Karpas-422 (cell line): ENCODE measurements around the gene DNAJC8. TPM values are rescaled to one million over a fixed set of nuclear protein-coding genes. Genes with fewer than 3 reads are reported as not detected.

Source experiments
- DNase-seq: peaks from one replicate; pipeline ENCODE4 v3.0.0-alpha.2; 2015
- H2AFZ ChIP-seq: fragments of 200-600 bp; sonication (generic); 2 replicates; pipeline ENCODE4 v1.6.1; 2014; ENCODE audit warnings: antibody characterized with exemption, low read length, mixed read lengths
- H3K27ac ChIP-seq: fragments of 200-600 bp; sonication (generic); 2 replicates; pipeline ENCODE4 v1.5.1; 2014; ENCODE audit warnings: mild to moderate bottlenecking, low read length, moderate library complexity
- H3K27me3 ChIP-seq: fragments of 200-600 bp; sonication (generic); 2 replicates; pipeline ENCODE4 v1.6.1; 2014; ENCODE audit warnings: low read length, mixed read lengths
- H3K36me3 ChIP-seq: fragments of 200-600 bp; sonication (generic); 2 replicates; pipeline ENCODE4 v1.6.1; 2014; ENCODE audit warnings: low read length, mixed read lengths; ENCODE audit not compliant: insufficient read depth
- H3K4me1 ChIP-seq: fragments of 200-600 bp; sonication (generic); 2 replicates; pipeline ENCODE4 v1.6.1; 2014; ENCODE audit warnings: mild to moderate bottlenecking, low read length, mixed read lengths
- H3K4me2 ChIP-seq: fragments of 200-600 bp; sonication (generic); 2 replicates; pipeline ENCODE4 v1.6.1; 2014; ENCODE audit warnings: low read length, low read depth, mild to moderate bottlenecking; ENCODE audit not compliant: poor library complexity, severe bottlenecking
- H3K4me3 ChIP-seq: fragments of 200-600 bp; sonication (generic); 2 replicates; pipeline ENCODE4 v1.5.1; 2014; ENCODE audit warnings: mild to moderate bottlenecking, antibody characterized with exemption, low read length, mixed read lengths
- H3K79me2 ChIP-seq: fragments of 200-600 bp; sonication (generic); 2 replicates; pipeline ENCODE4 v1.6.1; 2014; ENCODE audit warnings: mild to moderate bottlenecking, low read length, mixed read lengths
- H3K9ac ChIP-seq: fragments of 200-600 bp; sonication (generic); 2 replicates; pipeline ENCODE4 v1.6.0; 2014; ENCODE audit warnings: low read length
- H3K9me2 ChIP-seq: fragments of 200-600 bp; sonication (generic), shearing (Covaris generic); replicated peaks from 2 replicates; pipeline ENCODE4 v1.6.0; 2014; ENCODE audit warnings: mild to moderate bottlenecking, low read length, moderate library complexity; ENCODE audit not compliant: insufficient read depth
- H3K9me3 ChIP-seq: fragments of 300-700, 200-600 bp; sonication (generic); 2 replicates; pipeline ENCODE4 v1.6.1; 2014; ENCODE audit warnings: low read length, mixed read lengths
- H4K20me1 ChIP-seq: fragments of 200-600 bp; sonication (generic); 2 replicates; pipeline ENCODE4 v1.6.1; 2014; ENCODE audit warnings: mild to moderate bottlenecking, antibody characterized with exemption, low read length, low read depth; ENCODE audit not compliant: insufficient read depth
- total RNA-seq: library from RNA; depleted of rRNA; stranded (reverse); fragments of >200 nt; shearing (Covaris generic); gene quantifications from 2 replicates; pipeline ENCODE4 v1.2.3, GENCODE V29; 2014; ENCODE audit warnings: low replicate concordance

Gene DNAJC8
- total RNA-seq, 1 experiment from 2014 or later = 71.8 TPM

DNA sequence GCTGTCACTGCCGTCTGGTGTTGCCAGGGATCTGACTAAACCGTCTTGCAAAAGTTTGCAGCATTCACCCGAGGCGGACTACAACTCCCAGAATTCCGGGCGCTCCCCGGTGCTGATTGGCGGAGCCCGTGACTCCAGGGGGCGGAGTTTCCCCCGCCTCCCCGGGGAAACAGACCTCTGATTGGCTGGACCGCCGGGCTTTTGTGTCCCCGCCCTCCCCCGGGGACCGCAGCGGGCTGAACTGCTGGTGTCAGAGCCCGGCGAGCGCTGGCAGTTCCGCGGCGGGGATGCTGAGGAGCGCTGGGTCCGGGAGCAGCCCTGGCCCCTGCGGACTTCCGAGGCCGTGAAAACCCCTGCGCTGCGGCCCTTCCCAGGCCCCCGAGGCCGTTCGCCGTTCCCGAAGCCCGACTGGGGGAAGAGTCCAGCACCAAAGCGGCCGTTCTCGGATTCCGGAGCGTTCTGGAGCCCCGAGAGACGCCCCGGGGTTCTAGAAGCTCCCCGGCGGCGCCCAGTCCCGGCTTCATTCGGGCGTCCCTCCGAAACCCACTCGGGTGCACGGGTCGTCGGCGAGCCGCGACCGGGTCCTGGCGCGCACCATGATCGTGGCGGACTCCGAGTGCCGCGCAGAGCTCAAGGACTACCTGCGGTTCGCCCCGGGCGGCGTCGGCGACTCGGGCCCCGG, 26.6 kb upstream of the DNAJC8 start, which contains the start of gene SESN2:
Gene SESN2, plus strand, starts transcription at position 267 of the 682 bp plus-strand sequence. Its CDS starts 330 bp downstream, at position 597.
- peaks cover 25% of the 10 kb centered on the region for H3K4me1 ChIP-seq
- peaks cover 38% of the 10 kb centered on the region for H3K79me2 ChIP-seq
- peak; percentile 100 for DNase-seq
- H4K20me1 ChIP-seq = peaks cover 12% of the 10 kb centered on the region
- H3K36me3 ChIP-seq = no peaks in the 10 kb centered on the region
- peak within 1 kb of the TSS; percentile 98 for H3K4me3 ChIP-seq
- H3K9me3 ChIP-seq = no peaks in the 10 kb centered on the region
- peak within 1 kb of the TSS; percentile 98 for H3K9ac ChIP-seq
- no peaks in the 10 kb centered on the region for H3K27me3 ChIP-seq
- peak within 1 kb of the TSS; percentile 54; the same call in 1 of the 2 replicates for H3K27ac ChIP-seq
- no peaks in the 10 kb centered on the region for H3K9me2 ChIP-seq
- H2AFZ ChIP-seq = peak within 1 kb of the TSS; percentile 40
- peak within 1 kb of the TSS; percentile 95 for H3K4me2 ChIP-seq

DNA sequence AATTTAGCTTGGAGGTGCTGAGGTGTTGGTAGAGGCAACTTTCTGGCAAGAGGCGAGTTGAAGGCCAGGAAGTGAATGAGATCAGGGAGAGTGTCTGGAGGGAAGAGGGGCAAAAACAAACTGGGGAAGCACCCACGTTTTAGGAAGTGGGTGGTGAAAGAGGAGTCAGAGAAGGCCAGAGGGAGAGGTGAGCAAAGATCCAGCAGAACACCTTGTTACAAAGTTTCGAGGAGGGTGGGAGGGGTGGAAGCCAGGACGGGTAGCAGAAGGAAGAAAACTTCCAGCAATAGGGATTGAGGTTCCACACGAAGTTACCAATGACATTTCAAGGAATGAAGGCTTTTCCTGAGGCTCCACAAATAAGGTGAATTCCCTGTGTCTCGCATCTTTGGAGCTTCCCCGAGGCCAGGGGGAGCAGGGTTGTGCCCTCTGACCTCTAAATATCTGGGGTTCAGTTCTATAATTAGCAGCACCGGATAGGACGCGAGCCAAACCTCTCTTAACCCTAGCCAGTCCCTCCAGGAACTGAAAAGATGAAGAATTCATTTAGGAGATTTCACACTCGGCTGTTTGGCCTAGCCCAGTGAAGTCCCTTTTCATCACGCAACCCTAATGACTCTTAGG, 25.9 kb upstream of the DNAJC8 start:
- Histone ChIP-seq H4K20me1 (peaks cover 12% of the 10 kb centered on the region), H3K27me3 (no peaks in the 10 kb centered on the region), H3K27ac (no peak overlapping the region), H3K4me3 (peak overlapping the region; percentile 26; the same call in 1 of the 2 replicates), H3K4me1 (peaks cover 25% of the 10 kb centered on the region), H3K79me2 (peaks cover 35% of the 10 kb centered on the region), H3K9me2 (no peaks in the 10 kb centered on the region), H2AFZ (peak overlapping the region; percentile 40), H3K36me3 (no peaks in the 10 kb centered on the region), H3K4me2 (peak overlapping the region; percentile 48), H3K9ac (peak overlapping the region; percentile 34; the same call in 1 of the 2 replicates), H3K9me3 (no peaks in the 10 kb centered on the region)
- DNase-seq = no peak

DNA sequence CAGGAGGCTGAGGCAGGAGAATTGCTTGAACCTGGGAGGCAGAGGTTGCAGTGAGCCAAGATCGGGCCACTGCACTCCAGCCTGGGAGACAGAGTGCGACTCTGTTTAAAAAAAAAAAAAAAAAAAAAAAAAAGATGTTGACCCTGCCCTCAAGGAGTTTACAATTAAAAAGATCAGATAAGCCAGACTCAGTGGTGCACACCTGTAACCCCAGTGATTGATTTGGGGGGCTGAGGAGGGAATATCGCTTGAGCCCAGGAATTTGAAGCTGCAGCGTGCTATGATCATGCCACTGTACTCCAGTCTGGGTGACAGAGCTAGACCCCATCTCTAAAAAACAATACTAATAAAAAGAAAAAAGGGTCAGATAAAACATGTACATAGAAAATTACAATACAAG, 24.9 kb upstream of the DNAJC8 start:
- peaks cover 26% of the 10 kb centered on the region for H3K79me2 ChIP-seq
- H3K27ac ChIP-seq = no peak overlapping the region
- H3K4me2 ChIP-seq = no peak overlapping the region
- H3K9me3 ChIP-seq = no peaks in the 10 kb centered on the region
- no peak overlapping the region for H2AFZ ChIP-seq
- peaks cover 12% of the 10 kb centered on the region for H4K20me1 ChIP-seq
- H3K36me3 ChIP-seq = no peaks in the 10 kb centered on the region
- no peak overlapping the region for H3K4me3 ChIP-seq
- no peaks in the 10 kb centered on the region for H3K9me2 ChIP-seq
- no peak for DNase-seq
- H3K27me3 ChIP-seq = no peaks in the 10 kb centered on the region
- no peak overlapping the region for H3K9ac ChIP-seq
- peaks cover 25% of the 10 kb centered on the region for H3K4me1 ChIP-seq

DNA sequence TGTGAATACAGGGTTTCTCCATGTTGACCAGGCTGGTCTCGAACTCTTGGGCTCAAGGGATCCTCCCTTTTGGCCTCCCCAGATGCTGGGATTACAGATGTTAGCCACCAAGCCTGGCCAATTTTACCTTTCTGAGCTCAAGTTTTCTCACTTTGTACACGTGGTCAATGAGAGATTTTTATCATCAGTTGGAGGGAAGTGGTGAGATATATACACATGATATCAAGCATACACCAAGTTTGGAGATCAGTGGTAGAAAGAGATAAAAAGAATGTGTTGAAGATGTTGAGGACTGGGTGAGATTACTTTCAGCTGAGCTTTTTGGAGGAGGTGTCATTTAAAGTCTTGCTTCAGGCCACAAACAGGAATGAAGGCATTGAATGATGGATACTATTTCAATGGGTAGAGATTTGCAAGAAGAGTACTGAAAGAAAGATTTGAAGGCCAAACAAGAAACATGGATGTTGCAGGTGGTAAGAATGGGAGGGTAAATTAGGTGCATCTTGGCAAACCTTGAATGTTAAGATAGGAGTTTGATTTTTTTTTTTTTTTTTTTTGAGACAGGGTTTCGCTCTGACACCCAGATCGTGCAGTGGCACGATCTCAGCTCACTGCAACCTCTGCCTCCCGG, 23.5 kb upstream of the DNAJC8 start:
- H3K4me1 ChIP-seq = peaks cover 22% of the 10 kb centered on the region
- H3K4me2 ChIP-seq = no peak overlapping the region
- no peak overlapping the region for H2AFZ ChIP-seq
- H3K79me2 ChIP-seq = peaks cover 17% of the 10 kb centered on the region
- DNase-seq = no peak
- no peak overlapping the region for H3K4me3 ChIP-seq
- H3K9me3 ChIP-seq = no peaks in the 10 kb centered on the region
- H4K20me1 ChIP-seq = peaks cover 12% of the 10 kb centered on the region
- H3K9me2 ChIP-seq = no peaks in the 10 kb centered on the region
- H3K36me3 ChIP-seq = no peaks in the 10 kb centered on the region
- no peak overlapping the region for H3K27ac ChIP-seq
- no peak overlapping the region for H3K9ac ChIP-seq
- H3K27me3 ChIP-seq = no peaks in the 10 kb centered on the region

DNA sequence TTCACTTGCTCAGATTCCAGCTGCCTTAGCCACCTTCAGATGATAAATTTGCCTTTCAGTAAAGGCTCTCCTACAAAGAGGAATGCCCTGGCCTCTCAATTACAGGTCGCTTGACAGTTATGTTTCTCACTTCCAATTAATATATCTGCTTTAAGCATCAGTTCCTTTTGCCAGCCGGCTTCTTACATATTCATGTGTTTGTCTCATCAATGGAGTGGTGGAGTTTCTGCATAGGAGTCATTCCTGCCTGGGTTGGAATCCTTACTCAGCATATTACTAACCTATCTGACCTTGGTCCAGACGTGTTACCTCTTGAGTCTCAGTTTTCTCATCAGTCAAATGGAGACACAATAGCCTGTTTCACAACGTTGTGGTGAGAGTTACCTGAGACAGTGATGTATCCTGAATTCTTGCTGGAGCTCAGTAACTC, 17.1 kb upstream of the DNAJC8 start:
- no peaks in the 10 kb centered on the region for H4K20me1 ChIP-seq
- H3K9me2 ChIP-seq = no peaks in the 10 kb centered on the region
- H3K4me3 ChIP-seq = no peak overlapping the region
- peaks cover 11% of the 10 kb centered on the region for H3K79me2 ChIP-seq
- no peaks in the 10 kb centered on the region for H3K27me3 ChIP-seq
- H2AFZ ChIP-seq = no peak overlapping the region
- no peaks in the 10 kb centered on the region for H3K9me3 ChIP-seq
- DNase-seq = no peak
- H3K9ac ChIP-seq = peak overlapping the region; percentile 41; the same call in 1 of the 2 replicates
- peak overlapping the region; percentile 71; the same call in 1 of the 2 replicates for H3K27ac ChIP-seq
- H3K4me1 ChIP-seq = peaks cover 40% of the 10 kb centered on the region
- H3K36me3 ChIP-seq = no peaks in the 10 kb centered on the region
- peak overlapping the region; percentile 74 for H3K4me2 ChIP-seq

DNA sequence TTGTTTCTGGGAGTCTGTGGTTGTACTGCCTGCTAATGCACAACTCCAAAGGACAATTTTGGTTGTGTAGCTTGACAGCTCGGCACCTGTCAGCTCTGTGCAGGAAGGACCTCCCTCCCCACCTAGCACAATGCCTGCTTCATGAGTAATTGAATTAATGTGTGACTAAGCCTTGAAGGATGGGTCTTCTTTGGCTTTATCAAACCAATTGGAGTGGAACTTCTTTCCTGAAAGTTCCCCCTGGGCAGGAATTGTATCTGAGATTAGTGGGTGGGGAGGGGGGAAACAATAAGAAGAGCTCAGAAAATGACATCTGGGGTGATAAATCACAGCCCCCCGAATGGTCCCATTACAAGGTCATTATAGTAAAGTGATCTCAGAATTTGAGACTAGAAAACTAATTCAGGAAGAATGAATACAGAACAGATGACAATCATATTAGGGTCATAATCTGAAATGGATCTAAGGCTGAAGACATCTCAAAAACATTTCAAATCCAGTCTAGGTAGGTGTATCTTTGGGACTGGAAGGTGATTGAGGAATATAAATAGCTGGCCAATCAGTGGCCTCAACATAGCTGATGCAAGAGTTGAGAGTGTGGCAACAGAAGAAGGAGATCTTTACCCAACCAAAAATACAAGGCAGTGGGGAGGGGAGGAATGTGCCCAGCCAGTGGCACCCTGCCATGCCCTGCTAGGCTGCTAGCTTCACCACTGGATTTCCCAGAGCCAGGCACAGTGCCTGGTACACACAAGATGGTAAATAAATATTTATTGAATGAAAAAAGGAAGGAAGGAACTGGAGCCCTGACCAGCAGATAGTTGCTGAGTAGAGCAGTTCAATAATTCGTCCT, 16.4 kb upstream of the DNAJC8 start:
- H3K9me3 ChIP-seq = no peaks in the 10 kb centered on the region
- H3K79me2 ChIP-seq = peaks cover 17% of the 10 kb centered on the region
- no peaks in the 10 kb centered on the region for H3K27me3 ChIP-seq
- peak overlapping the region; percentile 74 for H3K4me2 ChIP-seq
- H2AFZ ChIP-seq = peak overlapping the region; percentile 46; the same call in 1 of the 2 replicates
- peak; percentile 62 for DNase-seq
- peak overlapping the region; percentile 41; the same call in 1 of the 2 replicates for H3K4me3 ChIP-seq
- no peaks in the 10 kb centered on the region for H3K9me2 ChIP-seq
- H3K27ac ChIP-seq = peak overlapping the region; percentile 71
- peak overlapping the region; percentile 52 for H3K9ac ChIP-seq
- no peaks in the 10 kb centered on the region for H4K20me1 ChIP-seq
- H3K36me3 ChIP-seq = no peaks in the 10 kb centered on the region
- peaks cover 46% of the 10 kb centered on the region for H3K4me1 ChIP-seq

DNA sequence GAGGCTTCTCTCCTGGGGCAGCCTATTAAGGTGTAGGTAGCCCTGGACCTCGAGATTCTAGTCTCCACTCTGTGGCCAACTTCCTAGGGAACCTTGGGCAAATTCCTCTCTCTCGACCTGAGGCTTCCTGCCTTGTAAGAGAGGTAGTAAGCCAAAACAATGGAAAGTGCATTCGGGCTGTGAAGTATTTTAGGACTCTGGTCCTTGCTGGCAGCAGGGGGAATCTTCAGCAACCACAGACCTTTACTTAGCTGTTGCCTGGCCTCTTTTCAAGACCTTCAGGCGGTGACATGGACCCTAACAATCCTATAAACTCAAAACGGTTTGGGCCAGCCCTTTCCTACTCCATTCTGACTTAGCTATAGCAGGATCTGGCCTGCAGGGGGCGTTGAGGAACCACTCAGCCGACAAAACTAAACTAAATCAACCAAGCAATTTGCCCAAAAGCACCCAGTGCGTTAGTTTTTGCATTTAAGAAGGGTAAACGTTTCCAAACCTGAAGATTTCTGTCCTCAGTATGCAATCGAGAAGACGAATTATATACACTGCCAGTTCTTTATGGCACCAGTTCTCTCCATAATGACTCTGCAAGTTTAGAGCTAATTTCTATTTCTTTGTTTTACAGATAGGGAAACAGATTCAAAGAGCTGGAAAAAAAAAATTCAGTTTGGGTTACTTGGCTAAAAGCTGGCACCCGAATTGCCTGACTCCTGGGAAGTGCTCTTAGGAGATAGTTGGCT, 15.6 kb upstream of the DNAJC8 start:
- H2AFZ ChIP-seq = peak overlapping the region; percentile 89
- peak overlapping the region; percentile 55; the same call in 1 of the 2 replicates for H3K4me3 ChIP-seq
- no peaks in the 10 kb centered on the region for H3K9me3 ChIP-seq
- peak overlapping the region; percentile 74 for H3K4me2 ChIP-seq
- peaks cover 5% of the 10 kb centered on the region; the same call in 1 of the 2 replicates for H3K36me3 ChIP-seq
- H3K27ac ChIP-seq = peak overlapping the region; percentile 88
- H3K27me3 ChIP-seq = no peaks in the 10 kb centered on the region
- H3K79me2 ChIP-seq = peaks cover 22% of the 10 kb centered on the region
- H4K20me1 ChIP-seq = no peaks in the 10 kb centered on the region
- peak; percentile 94 for DNase-seq
- peak overlapping the region; percentile 65 for H3K9ac ChIP-seq
- H3K4me1 ChIP-seq = peaks cover 52% of the 10 kb centered on the region
- H3K9me2 ChIP-seq = no peaks in the 10 kb centered on the region
